ENCODE data around the gene ASNSD1.
"Not testable (repeated sequence)": the region's sequence is repeated elsewhere in the genome, so short reads cannot be mapped to it uniquely, and the experiment has no call there.

Gene ASNSD1

DNA sequence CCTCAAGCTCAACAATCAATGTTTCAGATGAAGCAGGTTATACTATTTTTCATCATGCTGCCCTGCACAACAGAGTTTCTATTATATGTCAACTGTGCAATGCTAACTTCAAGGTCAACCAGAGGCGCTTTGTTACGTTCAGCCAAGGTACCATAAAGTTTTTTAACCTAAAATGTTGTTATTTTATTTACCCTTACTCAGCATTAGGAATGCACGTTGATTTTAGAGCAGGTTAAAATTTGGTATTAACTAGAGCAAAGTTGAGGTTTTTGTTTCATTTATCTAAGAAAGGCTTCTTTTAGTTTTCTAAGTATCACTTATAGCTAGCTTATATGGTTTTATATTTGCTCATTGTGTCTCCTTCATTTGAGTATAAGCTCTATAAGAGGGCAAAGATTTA lies 35.0 kb downstream of the ASNSD1 start:
- no peak for DNase-seq

DNA sequence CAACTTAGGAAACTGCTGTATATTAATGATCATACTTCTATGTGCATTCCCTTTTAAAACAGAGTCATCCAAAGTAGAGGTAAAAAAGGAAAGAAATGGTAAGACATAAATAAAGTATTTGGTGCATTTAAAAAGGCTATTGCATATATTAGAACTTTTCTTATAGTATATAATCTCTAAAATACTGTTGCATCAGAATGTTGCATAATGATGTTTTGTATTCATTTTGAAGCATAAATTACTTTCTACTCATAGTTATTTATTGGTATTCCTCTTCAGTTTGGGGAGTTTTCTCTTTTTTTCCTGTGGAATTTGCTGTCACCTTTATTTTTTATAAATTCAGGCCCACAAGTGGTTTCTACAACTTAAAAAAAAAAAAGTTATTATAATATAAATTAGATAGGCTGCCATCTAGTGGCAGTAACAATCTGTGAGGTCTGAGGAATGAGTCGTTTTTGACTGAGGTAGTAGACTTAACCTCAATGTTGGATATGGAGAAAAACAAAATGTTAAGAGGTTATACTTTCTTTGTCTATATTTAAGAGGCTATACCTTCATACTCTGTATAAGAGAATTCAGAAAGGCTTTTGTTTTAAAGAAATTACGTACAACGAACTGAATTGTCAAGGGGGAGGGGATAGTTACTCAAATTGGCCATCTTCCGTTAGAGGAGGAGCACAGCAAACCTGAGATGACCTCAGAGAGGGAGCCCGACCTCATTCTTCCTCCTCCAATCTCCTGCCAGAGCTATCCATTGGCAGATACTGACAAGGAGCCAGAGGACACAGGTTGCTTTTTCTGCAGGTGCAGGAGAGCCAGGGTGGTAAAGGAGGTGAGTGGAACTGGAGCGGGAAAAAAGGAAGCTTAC lies 37.0 kb downstream of the ASNSD1 start:
- peak; percentile 34 for DNase-seq

DNA sequence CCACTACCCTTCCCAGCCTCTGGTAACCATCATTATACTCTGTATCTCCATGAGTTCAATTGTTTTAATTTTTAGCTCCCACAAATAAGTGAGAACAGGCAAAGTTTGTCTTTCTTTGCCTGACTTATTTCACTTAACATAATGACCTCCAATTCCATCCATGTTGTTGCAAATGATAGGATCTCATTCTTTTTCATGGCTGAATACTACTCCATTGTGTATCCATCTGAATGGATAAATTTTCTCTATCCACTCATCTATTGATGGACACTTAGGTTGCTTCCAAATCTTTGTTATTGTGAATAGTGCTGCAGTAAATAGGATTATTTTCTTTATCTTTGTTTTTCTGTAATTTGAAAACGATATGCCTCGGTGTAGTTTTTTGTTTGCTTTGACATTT lies 39.4 kb downstream of the ASNSD1 start:
- no peak for DNase-seq

DNA sequence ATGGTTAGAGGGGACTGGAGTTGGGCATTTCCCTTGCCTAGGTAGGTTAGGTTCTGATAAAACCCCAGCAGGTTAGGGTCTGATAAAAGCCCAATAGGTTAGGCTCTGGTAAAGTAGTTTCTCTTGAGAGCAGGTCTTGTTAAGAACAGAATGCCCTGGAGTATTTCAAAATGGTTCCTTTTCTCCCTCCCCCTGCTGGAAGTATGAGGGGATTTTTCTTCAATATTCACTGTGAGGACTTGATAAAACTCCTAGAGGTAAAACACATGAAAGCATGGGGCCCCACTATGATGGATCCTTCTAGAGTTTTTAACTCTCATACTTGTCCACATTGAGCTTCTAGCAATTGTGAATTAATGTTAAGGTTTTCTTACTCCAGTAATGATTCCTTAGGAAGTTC lies 40.8 kb downstream of the ASNSD1 start:
- peak; percentile 3 for DNase-seq

DNA sequence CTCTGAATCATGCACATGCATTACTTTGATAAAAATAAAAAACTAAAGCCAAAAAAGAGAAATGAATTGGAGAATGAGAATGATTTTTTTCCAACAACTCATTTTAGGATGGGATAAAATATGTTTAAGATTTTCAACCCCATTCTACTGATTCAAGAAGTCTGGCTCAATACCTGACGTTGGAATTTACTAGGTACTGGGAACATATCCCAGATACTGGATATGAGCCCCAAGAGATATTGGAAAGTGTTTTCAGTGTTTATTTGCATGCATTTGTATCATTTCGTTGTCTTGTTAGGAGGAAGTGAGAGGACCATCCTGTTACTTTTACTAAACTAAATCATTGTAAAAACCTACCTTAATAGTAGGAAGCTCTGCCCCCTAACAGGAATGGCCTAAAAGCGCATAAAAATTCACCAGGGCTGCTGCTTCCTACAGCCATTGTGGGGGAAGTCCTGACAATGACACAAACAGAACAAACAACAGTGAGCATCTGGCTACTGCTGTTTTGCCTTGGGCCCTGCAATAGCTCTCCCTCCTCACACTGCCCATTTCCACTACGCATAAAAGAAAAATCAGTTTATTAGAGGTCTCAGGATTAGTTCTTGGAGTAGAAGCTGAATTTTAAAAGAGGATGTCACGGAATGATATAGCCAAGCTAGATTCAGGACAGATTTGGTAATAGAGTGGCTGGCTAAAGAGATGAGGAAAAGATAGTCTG lies 48.4 kb downstream of the ASNSD1 start:
- DNase-seq: no peak

DNA sequence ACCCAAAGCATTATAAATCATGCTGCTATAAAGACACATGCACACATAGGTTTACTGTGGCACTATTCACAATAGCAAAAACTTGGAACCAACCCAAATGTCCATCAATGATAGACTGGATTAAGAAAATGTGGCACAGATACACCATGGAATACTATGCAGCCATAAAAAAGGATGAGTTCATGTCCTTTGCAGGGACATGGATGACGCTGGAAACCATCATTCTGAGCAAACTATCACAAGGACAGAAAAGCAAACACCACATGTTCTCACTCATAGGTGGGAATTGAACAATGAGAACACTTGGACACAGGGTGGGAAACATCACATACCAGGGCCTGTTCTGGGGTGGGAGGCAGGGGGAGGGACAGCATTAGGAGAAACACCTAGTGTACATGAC lies 56.3 kb downstream of the ASNSD1 start:
- DNase-seq: not testable (repeated sequence)

DNA sequence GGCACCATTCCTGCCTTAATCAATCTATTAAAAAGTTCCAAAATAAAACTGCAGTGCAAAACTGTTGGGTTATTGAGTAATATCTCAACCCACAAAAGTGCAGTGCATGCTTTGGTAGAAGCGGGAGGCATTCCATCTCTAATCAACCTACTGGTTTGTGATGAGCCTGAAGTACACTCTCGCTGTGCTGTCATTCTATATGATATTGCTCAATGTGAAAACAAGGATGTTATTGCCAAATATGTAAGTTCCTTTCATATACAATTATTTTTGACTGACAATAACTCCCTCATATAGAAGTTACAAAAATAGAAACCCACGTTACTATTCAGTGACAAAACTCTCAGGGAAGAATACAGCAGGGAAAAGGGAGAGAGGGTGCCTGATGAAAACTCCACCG lies 58.3 kb downstream of the ASNSD1 start:
- no peak for DNase-seq

Measured in EL (cell line).